HepG2 (cell line): ENCODE results near the gene INHBB. TPM values are rescaled to one million over a fixed set of nuclear protein-coding genes. Genes with fewer than 3 reads are reported as not detected.

Source experiments
- ATAC-seq: fragments of 200-7000 bp; cut with Tn5 transposase; 3 replicates; pipeline ENCODE4 v1.9.1; 2020; ENCODE audit warnings: mild to moderate bottlenecking, moderate library complexity
- BruUV-seq: library from RNA; stranded (reverse); fragments of 400-500 nt; replicated peaks from 2 replicates; lab custom pipeline; 2021; lab: Mats Ljungman, UMichigan
- CTCF ChIA-PET: fragments of 300-600 bp; formaldehyde crosslinking; extraction: SDS; loops from one replicate; lab custom pipeline; 2021; ENCODE audit warnings: low total read pairs, inconsistent platforms, low intra/inter-chr PET ratio; lab: Yijun Ruan, JAX
- POLR2A ChIA-PET: fragments of 350-600 bp; sonication (Branson Sonifier 250); formaldehyde crosslinking; loops from one replicate; lab custom pipeline; 2020; ENCODE audit warnings: antibody characterized with exemption, inconsistent platforms; lab: Yijun Ruan, JAX
- DNase-seq: peaks from one replicate; pipeline ENCODE4 v3.0.0-alpha.2; 2015; ENCODE audit warnings: low spot score
- FAIRE-seq: peaks from 3 replicates; lab custom pipeline; 2011; peaks lifted over from hg19 to GRCh38; lab: Jason Lieb, UNC
- H2AFZ ChIP-seq: one replicate; pipeline ENCODE4 v1.6.1; 2011; ENCODE audit warnings: low read length, inconsistent platforms
- H3K27ac ChIP-seq: fragments of 300-600 bp; 3 replicates; pipeline ENCODE4 v1.8.0; 2011; ENCODE audit warnings: mixed run types, mild to moderate bottlenecking, mixed read lengths, low read length, inconsistent platforms; ENCODE audit not compliant: insufficient read depth; ENCODE audit errors: extremely low read length
- H3K27me3 ChIP-seq, 2 experiments: fragments of 200-600 bp in 1 of 2; 2 replicates in 1 of 2; 3 replicates in 1 of 2; pipeline versions ENCODE4 v1.6.0 to v1.8.0; 2011; ENCODE audit warnings: low read length in 2 of 2, mild to moderate bottlenecking in 2 of 2, moderate library complexity in 2 of 2, inconsistent platforms in 1 of 2; ENCODE audit not compliant: insufficient read depth in 2 of 2, control insufficient read depth in 1 of 2
- H3K36me3 ChIP-seq, 2 experiments: fragments of 200-600 bp in 1 of 2; replicated peaks in 1 of 2; 2 replicates in 1 of 2; 3 replicates in 1 of 2; pipeline versions ENCODE4 v1.5.1 to v1.8.0; 2011; ENCODE audit warnings: low read length in 2 of 2, inconsistent platforms in 1 of 2; ENCODE audit not compliant: insufficient read depth in 2 of 2, control insufficient read depth in 1 of 2
- H3K4me1 ChIP-seq: 2 replicates; pipeline ENCODE4 v1.5.1; 2012; ENCODE audit warnings: low read length, inconsistent platforms; ENCODE audit not compliant: insufficient read depth
- H3K4me2 ChIP-seq: 2 replicates; pipeline ENCODE4 v1.6.0; 2011; ENCODE audit warnings: low read depth, low read length, inconsistent platforms
- H3K4me3 ChIP-seq, 3 experiments: fragments of 200-600 bp in 1 of 3; sonication (generic), shearing (Covaris generic) in 1 of 3; replicated peaks in 1 of 3; 2 replicates each; pipeline ENCODE4 v1.5.1; 2011 to 2016; ENCODE audit warnings: low read length in 3 of 3, inconsistent platforms in 2 of 3, low read depth in 2 of 3, mild to moderate bottlenecking in 2 of 3, control low read depth in 1 of 3, mixed read lengths in 1 of 3; ENCODE audit not compliant: insufficient read depth in 1 of 3
- H3K79me2 ChIP-seq: one replicate; pipeline ENCODE4 v1.6.1; 2011; ENCODE audit warnings: low read length, inconsistent platforms; ENCODE audit not compliant: insufficient read depth
- H3K9ac ChIP-seq: 2 replicates; pipeline ENCODE4 v1.6.0; 2011; ENCODE audit warnings: mild to moderate bottlenecking, low read depth, low read length, inconsistent platforms; ENCODE audit not compliant: insufficient read depth
- H3K9me3 ChIP-seq: 2 replicates; pipeline ENCODE4 v1.5.1; 2012; ENCODE audit warnings: mild to moderate bottlenecking, low read length
- H4K20me1 ChIP-seq: 2 replicates; pipeline ENCODE4 v1.6.0; 2011; ENCODE audit warnings: inconsistent platforms, mild to moderate bottlenecking, low read length, moderate library complexity; ENCODE audit not compliant: insufficient read depth
- CREB3 ChIP-seq: sonication (generic); formaldehyde crosslinking; IDR thresholded peaks from 2 replicates; pipeline ENCODE4 v1.5.0; 2020; ENCODE audit warnings: missing genetic modification reagents
- DNMT1 ChIP-seq: sonication (generic); formaldehyde crosslinking; IDR thresholded peaks from 2 replicates; pipeline ENCODE4 v1.5.1; 2020; ENCODE audit warnings: mild to moderate bottlenecking, missing genetic modification reagents
- HMG20A ChIP-seq: IDR thresholded peaks from 2 replicates; pipeline ENCODE4 v1.6.1; 2016; ENCODE audit warnings: borderline replicate concordance
- HNRNPK ChIP-seq: fragments of 200-400 bp; formaldehyde crosslinking; IDR thresholded peaks from 2 replicates; pipeline ENCODE4 v1.6.1; 2018; ENCODE audit warnings: low read length, low read depth, moderate library complexity, mild to moderate bottlenecking; ENCODE audit not compliant: poor library complexity, severe bottlenecking
- MATR3 ChIP-seq: sonication (generic); formaldehyde crosslinking; IDR thresholded peaks from 2 replicates; pipeline ENCODE4 v1.4.0; 2020; ENCODE audit warnings: missing genetic modification reagents
- MTA1 ChIP-seq: sonication (generic); formaldehyde crosslinking; IDR thresholded peaks from 2 replicates; pipeline ENCODE4 v1.4.0; 2020; ENCODE audit warnings: missing genetic modification reagents, mild to moderate bottlenecking, borderline replicate concordance
- SALL1 ChIP-seq: sonication (generic); formaldehyde crosslinking; IDR thresholded peaks from 2 replicates; pipeline ENCODE4 v1.8.0; 2022; ENCODE audit warnings: mild to moderate bottlenecking, missing genetic modification reagents
- TOPORS ChIP-seq: sonication (generic); formaldehyde crosslinking; IDR thresholded peaks from 2 replicates; pipeline ENCODE4 v1.8.0; 2023; ENCODE audit warnings: mild to moderate bottlenecking, missing genetic modification reagents
- YEATS2 ChIP-seq: sonication (generic); formaldehyde crosslinking; IDR thresholded peaks from 2 replicates; pipeline ENCODE4 v1.4.0; 2020; ENCODE audit warnings: missing genetic modification reagents, borderline replicate concordance
- ZNF256 ChIP-seq: sonication (generic); formaldehyde crosslinking; conservative IDR thresholded peaks from 2 replicates; pipeline ENCODE4 v1.4.0; 2020; ENCODE audit warnings: missing genetic modification reagents
- ZNF33B ChIP-seq: sonication (generic); formaldehyde crosslinking; IDR thresholded peaks from 2 replicates; pipeline ENCODE4 v1.5.1; 2020; ENCODE audit warnings: mild to moderate bottlenecking, missing genetic modification reagents
- ZNF530 ChIP-seq: sonication (generic); formaldehyde crosslinking; IDR thresholded peaks from 2 replicates; pipeline ENCODE4 v1.5.0; 2020; ENCODE audit warnings: low read depth, mild to moderate bottlenecking, missing genetic modification reagents
- ZNF547 ChIP-seq: sonication (generic); formaldehyde crosslinking; IDR thresholded peaks from 2 replicates; pipeline ENCODE4 v1.5.1; 2020; ENCODE audit warnings: mild to moderate bottlenecking, missing genetic modification reagents
- ZNF770 ChIP-seq: sonication (generic); formaldehyde crosslinking; IDR thresholded peaks from 2 replicates; pipeline ENCODE4 v1.5.0; 2020; ENCODE audit warnings: mild to moderate bottlenecking, missing genetic modification reagents
- ZNF776 ChIP-seq: sonication (generic); formaldehyde crosslinking; IDR thresholded peaks from 2 replicates; pipeline ENCODE4 v1.4.0; 2020; ENCODE audit warnings: mild to moderate bottlenecking, missing genetic modification reagents
- WGBS: methylation state at CpG from one replicate; pipeline ENCODE4 v1.1.6; 2017; ENCODE audit warnings: low lambda C conversion rate; 5-methylcytosine and 5-hydroxymethylcytosine counted together
- in situ Hi-C: cut with HindIII; loops from 2 replicates; pipeline ENCODE4 v1.10.0; 2017; ENCODE audit warnings: low pct_unique_long_range_greater_than_20kb; ENCODE audit not compliant: extremely low pct_ligation_motif_present
- intact Hi-C: fragments of 100-400 bp; cut with micrococcal nuclease; formaldehyde crosslinking; loops from one replicate; pipeline ENCODE4 v1.10.0; 2022; ENCODE audit not compliant: unreplicated experiment
- polyA plus RNA-seq, 8 experiments: library from polyadenylated mRNA; depleted of rRNA in 3 of 8; stranded (reverse) in 7 of 8; unstranded in 1 of 8; fragments of >200 nt; fragmentation: Illumina TruSeq in 4 of 8; extraction: Trizol in 4 of 8; gene quantifications; 2 replicates each; pipeline versions ENCODE4 v1.2.1 to v1.2.3, GENCODE V29; 2011 to 2016; ENCODE audit warnings: low read depth in 4 of 8, missing spikeins in 1 of 8, mixed read lengths in 1 of 8; ENCODE audit not compliant: insufficient read depth in 1 of 8
- total RNA-seq, 5 experiments: library from RNA; depleted of rRNA; stranded (reverse); fragments of >200 nt; fragmentation: Illumina TruSeq; extraction: Trizol; gene quantifications; 2 replicates each; pipeline ENCODE4 v1.2.3, GENCODE V29; 2016; ENCODE audit warnings: low read depth in 1 of 5
- TF ChIP-seq, protein P1 (sequence below), 2 experiments: fragments of 450-650 bp in 1 of 2; sonication (generic) in 1 of 2; formaldehyde crosslinking; IDR thresholded peaks; 2 replicates each; pipeline versions ENCODE4 v1.5.0 to v1.8.0; 2020 to 2022; ENCODE audit warnings: mild to moderate bottlenecking in 1 of 2, missing genetic modification reagents in 1 of 2
- TF ChIP-seq, protein P2 (sequence below): IDR thresholded peaks from 2 replicates; pipeline ENCODE4 v1.6.1; 2012; ENCODE audit warnings: inconsistent platforms

INHBB gene
- total and polyA plus RNA-seq, 2 of the 13 experiments (the other 11 are each of a cell fraction or from before 2014, with no cell fraction given), result 0.20 to 1.7 TPM

GRCh38 chr2:120400551-120400950 lies 54.6 kb downstream of the INHBB start:
- no peak overlapping the region for H3K4me3 ChIP-seq
- no peak overlapping the region for H2AFZ ChIP-seq
- ChIA-PET CTCF (no interaction called here), POLR2A (interaction anchor here (7.0 kb wide), 1 partner anchor 65 kb away, joined by 55 read pairs; no protein-coding TSS in a partner anchor)
- BruUV-seq, result no TSS peak
- H3K9me3 ChIP-seq, result no peaks in the 10 kb centered on the region
- TF ChIP-seq ZNF530 (CRISPR knock-in tag) (no peak), YEATS2 (CRISPR knock-in tag) (no peak), ZNF33B (CRISPR knock-in tag) (no peak), ZNF547 (CRISPR knock-in tag) (no peak), TOPORS (CRISPR knock-in tag) (no peak), ZNF770 (CRISPR knock-in tag) (no peak), ZNF776 (CRISPR knock-in tag) (no peak), SALL1 (CRISPR knock-in tag) (no peak), CREB3 (CRISPR knock-in tag) (no peak), DNMT1 (CRISPR knock-in tag) (no peak), HNRNPK (no peak), ZNF256 (CRISPR knock-in tag) (no peak), MTA1 (CRISPR knock-in tag) (no peak), MATR3 (no peak), HMG20A (CRISPR knock-in tag) (no peak)
- TF ChIP-seq, protein P1, sequence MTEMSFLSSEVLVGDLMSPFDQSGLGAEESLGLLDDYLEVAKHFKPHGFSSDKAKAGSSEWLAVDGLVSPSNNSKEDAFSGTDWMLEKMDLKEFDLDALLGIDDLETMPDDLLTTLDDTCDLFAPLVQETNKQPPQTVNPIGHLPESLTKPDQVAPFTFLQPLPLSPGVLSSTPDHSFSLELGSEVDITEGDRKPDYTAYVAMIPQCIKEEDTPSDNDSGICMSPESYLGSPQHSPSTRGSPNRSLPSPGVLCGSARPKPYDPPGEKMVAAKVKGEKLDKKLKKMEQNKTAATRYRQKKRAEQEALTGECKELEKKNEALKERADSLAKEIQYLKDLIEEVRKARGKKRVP (CRISPR knock-in tag; IDR thresholded peaks at IDR 0.05), result no peak
- TF ChIP-seq, protein P2, sequence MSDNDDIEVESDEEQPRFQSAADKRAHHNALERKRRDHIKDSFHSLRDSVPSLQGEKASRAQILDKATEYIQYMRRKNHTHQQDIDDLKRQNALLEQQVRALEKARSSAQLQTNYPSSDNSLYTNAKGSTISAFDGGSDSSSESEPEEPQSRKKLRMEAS, result no peak
- H3K9ac ChIP-seq, result no peak overlapping the region
- 93% methylated on average over 11 of the region's 11 CpGs for WGBS
- no peak overlapping the region for H3K4me2 ChIP-seq
- intact Hi-C loops, result no loop called here
- in situ Hi-C loops, result no loop called here
- no peaks in the 10 kb centered on the region for H4K20me1 ChIP-seq
- ATAC-seq, result no peak
- H3K79me2 ChIP-seq, result no peaks in the 10 kb centered on the region
- DNase-seq, result no peak
- no peak overlapping the region for H3K27ac ChIP-seq
- no peak for FAIRE-seq
- H3K4me1 ChIP-seq, result peaks cover 76% of the 10 kb centered on the region
- H3K27me3 ChIP-seq, result peaks cover 0 to 7% of the 10 kb centered on the region in 2 experiments; a peak in 2 of 5 replicates
- no peaks in the 10 kb centered on the region for H3K36me3 ChIP-seq
